Panc1 (cell line): Measurements from ENCODE around the gene IDI2. TPM values are rescaled to one million over a fixed set of nuclear protein-coding genes. Genes with fewer than 3 reads are reported as not detected.

Source experiments
- ATAC-seq: fragments of 200-7000 bp; cut with Tn5 transposase; 2 replicates; pipeline ENCODE4 v1.9.1; 2020; ENCODE audit warnings: mild to moderate bottlenecking, moderate library complexity
- BruUV-seq: library from RNA; stranded (reverse); fragments of 400-500 nt; replicated peaks from 2 replicates; lab custom pipeline; 2021; lab: Mats Ljungman, UMichigan
- CTCF ChIA-PET: fragments of 300-600 bp; sonication (Branson Sonifier 250); formaldehyde crosslinking; loops from one replicate; lab custom pipeline; 2022; ENCODE audit warnings: antibody characterized with exemption; lab: Charles Lee
- POLR2A ChIA-PET: fragments of 300-600 bp; sonication (Branson Sonifier 250); formaldehyde crosslinking; loops from one replicate; lab custom pipeline; 2022; ENCODE audit warnings: antibody characterized with exemption; lab: Charles Lee
- DNase-seq: peaks from one replicate; pipeline ENCODE4 v3.0.0-alpha.2; 2010; ENCODE audit warnings: low read depth, low spot score
- H3K27ac ChIP-seq: 2 replicates; pipeline ENCODE4 v1.5.1; 2011; ENCODE audit warnings: mild to moderate bottlenecking, low read length, inconsistent platforms
- H3K27me3 ChIP-seq: fragments of 200-500 bp; sonication (Bioruptor generic); 2 replicates; pipeline ENCODE4 v1.6.0; 2014; ENCODE audit warnings: low read length, inconsistent platforms; ENCODE audit not compliant: control insufficient read depth, insufficient read depth
- H3K36me3 ChIP-seq: fragments of 200-500 bp; sonication (Bioruptor generic); 2 replicates; pipeline ENCODE4 v1.5.1; 2014; ENCODE audit warnings: inconsistent platforms, mild to moderate bottlenecking, low read length, moderate library complexity; ENCODE audit not compliant: control insufficient read depth, insufficient read depth
- H3K4me1 ChIP-seq: 2 replicates; pipeline ENCODE4 v1.5.1; 2011; ENCODE audit warnings: inconsistent platforms, mild to moderate bottlenecking, low read length, moderate library complexity; ENCODE audit not compliant: control insufficient read depth, insufficient read depth
- H3K4me3 ChIP-seq, 2 experiments: 2 replicates each; pipeline ENCODE4 v1.5.1; 2011 to 2012; ENCODE audit warnings: low read depth in 2 of 2, low read length in 2 of 2, mild to moderate bottlenecking in 2 of 2, inconsistent platforms in 1 of 2, moderate library complexity in 1 of 2
- H3K9me3 ChIP-seq: fragments of 200-500 bp; sonication (Bioruptor generic); 2 replicates; pipeline ENCODE4 v1.5.1; 2014; ENCODE audit warnings: low read depth, mild to moderate bottlenecking, inconsistent platforms, low read length, moderate library complexity; ENCODE audit not compliant: control insufficient read depth, insufficient read depth
- CTCF ChIP-seq: fragments of 450-650 bp; IDR thresholded peaks from 2 replicates; pipeline ENCODE4 v1.5.1; 2017; ENCODE audit warnings: mild to moderate bottlenecking
- POLR2AphosphoS5 ChIP-seq: IDR thresholded peaks from 2 replicates; pipeline ENCODE4 v1.6.1; 2012; ENCODE audit warnings: mild to moderate bottlenecking, low read depth, low read length, moderate library complexity
- SIN3A ChIP-seq: IDR thresholded peaks from 2 replicates; pipeline ENCODE4 v1.6.1; 2012; ENCODE audit warnings: low read depth, mild to moderate bottlenecking, low read length, moderate library complexity, borderline replicate concordance; ENCODE audit not compliant: insufficient read depth
- TCF7L2 ChIP-seq: IDR thresholded peaks from 2 replicates; pipeline ENCODE4 v1.6.1; 2011; ENCODE audit warnings: mild to moderate bottlenecking, low read depth, low read length, inconsistent platforms
- in situ Hi-C: cut with HindIII; loops from 2 replicates; pipeline ENCODE4 v1.10.0; 2016; ENCODE audit warnings: low sequenced_read_pairs, low pct_unique_long_range_greater_than_20kb
- intact Hi-C: fragments of 100-400 bp; cut with micrococcal nuclease; formaldehyde crosslinking; loops from one replicate; pipeline ENCODE4 v1.10.0; 2022; ENCODE audit not compliant: unreplicated experiment
- total RNA-seq: library from RNA; stranded (reverse); gene quantifications from one replicate; pipeline ENCODE4 v1.2.1, GENCODE V29; 2021; ENCODE audit not compliant: unreplicated experiment
- TF ChIP-seq, protein P1 (sequence below), 2 experiments: IDR thresholded peaks; 2 replicates each; pipeline ENCODE4 v1.6.1; 2011 to 2012; ENCODE audit warnings: low read depth in 2 of 2, control low read depth in 1 of 2, low read length in 1 of 2, mild to moderate bottlenecking in 1 of 2, moderate library complexity in 1 of 2; ENCODE audit not compliant: insufficient read depth in 1 of 2

IDI2 gene
- total RNA-seq, 1 experiment from 2014 or later: not detected

GRCh38 chr10:1047937-1048336 lies 22.3 kb upstream of the IDI2 start:
- DNase-seq (no peak), ATAC-seq (no peak)
- intact Hi-C loops (no loop called here), in situ Hi-C loops (no loop called here)
- TF ChIP-seq, protein P1, sequence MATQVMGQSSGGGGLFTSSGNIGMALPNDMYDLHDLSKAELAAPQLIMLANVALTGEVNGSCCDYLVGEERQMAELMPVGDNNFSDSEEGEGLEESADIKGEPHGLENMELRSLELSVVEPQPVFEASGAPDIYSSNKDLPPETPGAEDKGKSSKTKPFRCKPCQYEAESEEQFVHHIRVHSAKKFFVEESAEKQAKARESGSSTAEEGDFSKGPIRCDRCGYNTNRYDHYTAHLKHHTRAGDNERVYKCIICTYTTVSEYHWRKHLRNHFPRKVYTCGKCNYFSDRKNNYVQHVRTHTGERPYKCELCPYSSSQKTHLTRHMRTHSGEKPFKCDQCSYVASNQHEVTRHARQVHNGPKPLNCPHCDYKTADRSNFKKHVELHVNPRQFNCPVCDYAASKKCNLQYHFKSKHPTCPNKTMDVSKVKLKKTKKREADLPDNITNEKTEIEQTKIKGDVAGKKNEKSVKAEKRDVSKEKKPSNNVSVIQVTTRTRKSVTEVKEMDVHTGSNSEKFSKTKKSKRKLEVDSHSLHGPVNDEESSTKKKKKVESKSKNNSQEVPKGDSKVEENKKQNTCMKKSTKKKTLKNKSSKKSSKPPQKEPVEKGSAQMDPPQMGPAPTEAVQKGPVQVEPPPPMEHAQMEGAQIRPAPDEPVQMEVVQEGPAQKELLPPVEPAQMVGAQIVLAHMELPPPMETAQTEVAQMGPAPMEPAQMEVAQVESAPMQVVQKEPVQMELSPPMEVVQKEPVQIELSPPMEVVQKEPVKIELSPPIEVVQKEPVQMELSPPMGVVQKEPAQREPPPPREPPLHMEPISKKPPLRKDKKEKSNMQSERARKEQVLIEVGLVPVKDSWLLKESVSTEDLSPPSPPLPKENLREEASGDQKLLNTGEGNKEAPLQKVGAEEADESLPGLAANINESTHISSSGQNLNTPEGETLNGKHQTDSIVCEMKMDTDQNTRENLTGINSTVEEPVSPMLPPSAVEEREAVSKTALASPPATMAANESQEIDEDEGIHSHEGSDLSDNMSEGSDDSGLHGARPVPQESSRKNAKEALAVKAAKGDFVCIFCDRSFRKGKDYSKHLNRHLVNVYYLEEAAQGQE (IDR thresholded peaks at IDR 0.05; ENCODE audit: insufficient read depth in 1 of 2, low read depth in 2 of 2, low read length in 1 of 2): no peak
- TF ChIP-seq TCF7L2 (no peak), SIN3A (no peak), CTCF (no peak)
- POLR2A ChIA-PET: interaction anchor here (0.6 kb wide), 1 partner anchor 127 kb away, joined by 6 read pairs; no protein-coding TSS in a partner anchor
- no TSS peak for BruUV-seq
- Histone ChIP-seq H3K36me3 (peaks cover 9% of the 10 kb centered on the region), H3K4me1 (peaks cover 24% of the 10 kb centered on the region), H3K27me3 (no peaks in the 10 kb centered on the region), H3K27ac (peak overlapping the region; percentile 80), H3K4me3 (peak overlapping the region; percentile 60 to 89), H3K9me3 (no peaks in the 10 kb centered on the region)
- CTCF ChIA-PET: no interaction called here

DNA sequence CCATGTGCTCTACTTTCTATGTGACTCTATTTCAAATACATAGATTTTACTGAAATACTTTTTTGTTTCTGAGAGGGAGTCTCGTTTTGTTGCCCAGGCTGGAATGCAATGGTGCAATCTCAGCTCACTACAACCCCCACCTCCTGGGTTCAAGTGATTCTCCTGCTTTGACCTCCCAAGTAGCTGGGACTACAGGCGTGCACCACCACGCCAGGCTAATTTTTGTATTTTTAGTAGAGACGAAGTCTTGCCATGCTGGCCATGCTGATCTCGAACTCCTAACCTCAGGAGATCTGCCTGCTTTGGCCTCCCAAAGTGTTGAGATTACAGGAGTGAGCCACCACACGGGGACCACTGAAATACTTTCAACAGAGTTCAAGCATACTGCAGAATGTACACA lies 19.8 kb upstream of the IDI2 start:
- Histone ChIP-seq H3K27me3 (no peaks in the 10 kb centered on the region), H3K27ac (no peak overlapping the region), H3K9me3 (no peaks in the 10 kb centered on the region), H3K4me1 (peaks cover 14% of the 10 kb centered on the region), H3K36me3 (peaks cover 27% of the 10 kb centered on the region), H3K4me3 (no peak overlapping the region)
- no TSS peak for BruUV-seq
- intact Hi-C loops: no loop called here
- TF ChIP-seq CTCF (no peak), POLR2AphosphoS5 (no peak), SIN3A (no peak), TCF7L2 (no peak)
- TF ChIP-seq, protein P1 (IDR thresholded peaks at IDR 0.05; ENCODE audit: insufficient read depth in 1 of 2, low read depth in 2 of 2, low read length in 1 of 2): no peak
- DNase-seq (no peak), ATAC-seq (no peak)
- POLR2A ChIA-PET: interaction anchor here (0.6 kb wide), 2 partner anchors 36 to 63 kb away, joined by 3 to 14 read pairs; no protein-coding TSS in a partner anchor
- in situ Hi-C loops: no loop called here
- CTCF ChIA-PET: no interaction called here
